Superior temporal gyrus (tissue), 1 donor: Measurements from ENCODE around the gene TINCR.
"Not testable (repeated sequence)": the region's sequence is repeated elsewhere in the genome, so short reads cannot be mapped to it uniquely, and the experiment has no call there.

Source experiments
- DNase-seq: peaks from one replicate; pipeline ENCODE4 v3.0.0-alpha.2; 2016; ENCODE audit errors: extremely low spot score

TINCR gene

DNA sequence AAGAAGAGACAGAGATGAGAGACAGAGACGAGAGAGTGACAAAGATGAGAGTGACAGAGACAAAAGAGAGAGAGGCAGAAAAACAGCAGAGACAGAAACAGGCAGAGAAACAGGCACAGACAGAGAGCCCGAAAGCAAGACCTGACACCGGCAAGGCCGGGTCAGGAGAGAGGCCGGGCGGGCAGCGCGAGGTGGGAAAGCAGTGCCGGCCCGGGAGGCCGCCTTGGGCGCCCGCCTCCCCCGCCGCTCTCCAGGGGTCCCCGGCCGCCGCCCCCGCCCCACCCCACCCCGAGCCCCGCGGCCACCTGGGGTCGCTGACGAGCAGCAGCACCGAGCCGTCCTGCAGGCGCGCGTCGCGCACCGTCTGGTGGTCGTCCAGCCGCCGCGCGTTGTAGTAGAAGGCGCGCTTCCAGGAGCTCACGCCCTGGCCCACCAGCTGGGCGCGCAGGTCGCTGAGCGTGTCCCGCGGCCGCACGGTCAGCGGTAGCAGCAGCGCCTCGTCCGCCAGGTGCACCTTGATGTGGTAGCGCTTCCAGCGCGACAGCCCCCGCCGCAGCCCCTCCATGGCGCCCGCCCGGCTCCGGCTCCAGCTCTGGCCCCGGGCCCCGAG, at the start of gene TINCR:
TSS of gene TINCR (minus strand) at position 594 of the 610 bp plus-strand sequence.
- no peak for DNase-seq

DNA sequence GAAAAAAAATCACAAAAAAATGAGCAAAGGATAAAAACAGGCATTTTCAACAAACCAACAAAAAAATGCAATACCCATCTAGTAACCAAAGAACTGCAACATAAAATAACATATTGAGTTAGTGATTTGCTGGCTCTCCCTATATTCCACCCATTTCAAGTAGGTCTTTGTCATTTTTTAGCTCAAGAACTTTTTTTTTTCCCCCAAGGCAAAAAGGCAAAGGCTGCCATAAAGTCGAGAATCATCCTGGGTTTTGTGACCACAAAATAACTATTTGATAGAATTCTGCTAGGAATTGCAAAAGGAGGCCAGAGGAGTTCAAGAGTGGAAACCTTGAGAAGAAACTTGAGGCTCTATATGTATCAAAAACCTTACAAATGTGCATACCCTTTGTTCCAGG, 49.3 kb upstream of the TINCR start:
- DNase-seq = no peak

DNA sequence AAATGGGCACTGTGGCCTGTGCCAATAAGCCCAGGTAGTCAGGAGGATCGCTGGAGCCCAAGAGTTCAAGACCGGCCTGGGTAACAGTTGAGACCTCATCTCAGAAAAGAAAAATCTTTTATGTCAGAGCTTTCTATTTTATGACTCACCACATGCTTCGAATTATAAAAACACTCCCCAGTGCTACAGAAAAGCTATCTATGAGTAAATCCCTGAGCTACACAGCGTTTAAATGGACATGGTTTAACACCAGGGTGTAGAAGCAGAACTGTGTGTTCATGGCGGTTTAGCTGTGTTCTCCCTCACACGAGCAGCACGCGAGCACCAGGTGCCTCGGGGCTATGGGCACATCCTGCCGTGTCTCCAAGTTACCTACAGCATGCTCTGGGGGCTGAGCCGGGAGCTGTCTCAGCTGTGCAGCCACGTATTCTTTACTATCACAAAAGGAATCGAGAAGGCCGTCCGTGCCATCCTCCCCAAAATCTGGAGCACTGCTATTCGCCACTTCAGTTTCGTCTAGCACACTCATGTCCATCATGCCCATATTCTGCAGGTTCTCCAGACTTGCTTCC, 48.1 kb upstream of the TINCR start:
- no peak for DNase-seq

DNA sequence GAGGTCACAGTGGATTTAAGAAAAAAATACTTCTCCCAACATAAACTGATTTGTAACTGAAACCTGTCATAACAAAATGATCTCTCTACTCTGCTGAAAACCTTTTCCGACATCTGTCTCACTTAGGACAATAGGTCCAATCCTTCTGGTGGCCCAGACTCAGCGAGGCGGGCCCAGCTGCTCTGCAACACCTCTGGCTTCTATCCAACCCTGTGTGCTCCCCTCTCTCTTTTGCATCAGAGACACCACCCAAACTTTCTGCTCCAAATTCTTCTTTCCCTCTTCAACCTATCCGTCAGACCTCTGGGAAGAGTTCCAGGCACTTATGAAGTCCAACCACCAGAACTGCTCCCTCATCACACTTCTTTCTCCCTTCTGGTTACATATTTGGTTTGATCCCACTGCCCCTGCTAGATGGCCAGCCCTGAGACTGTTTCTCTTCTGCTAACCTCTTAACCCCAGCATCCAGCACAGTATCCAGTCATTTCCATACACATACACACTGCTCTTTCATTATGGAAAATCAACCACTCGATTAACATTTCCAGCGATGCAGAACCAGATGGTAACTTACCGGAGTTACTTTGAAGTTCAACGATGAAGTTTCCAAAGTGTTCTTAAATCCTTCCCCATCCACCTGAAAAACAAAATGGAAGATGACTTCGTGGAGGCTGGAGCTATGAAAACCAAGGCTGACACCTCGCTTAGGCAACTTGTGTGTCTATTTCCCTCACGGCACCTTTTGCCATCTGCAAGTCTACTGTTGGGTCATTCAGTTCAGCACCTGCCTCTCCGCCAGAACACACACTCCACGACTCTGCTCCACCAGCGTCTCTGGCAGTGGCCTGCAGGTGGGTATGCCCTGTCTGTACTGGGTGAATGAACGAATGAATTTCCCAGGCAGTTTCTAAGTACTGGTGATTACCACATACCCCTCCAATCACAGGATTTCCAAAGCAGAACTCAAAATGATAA, 45.4 kb upstream of the TINCR start:
- DNase-seq = no peak

DNA sequence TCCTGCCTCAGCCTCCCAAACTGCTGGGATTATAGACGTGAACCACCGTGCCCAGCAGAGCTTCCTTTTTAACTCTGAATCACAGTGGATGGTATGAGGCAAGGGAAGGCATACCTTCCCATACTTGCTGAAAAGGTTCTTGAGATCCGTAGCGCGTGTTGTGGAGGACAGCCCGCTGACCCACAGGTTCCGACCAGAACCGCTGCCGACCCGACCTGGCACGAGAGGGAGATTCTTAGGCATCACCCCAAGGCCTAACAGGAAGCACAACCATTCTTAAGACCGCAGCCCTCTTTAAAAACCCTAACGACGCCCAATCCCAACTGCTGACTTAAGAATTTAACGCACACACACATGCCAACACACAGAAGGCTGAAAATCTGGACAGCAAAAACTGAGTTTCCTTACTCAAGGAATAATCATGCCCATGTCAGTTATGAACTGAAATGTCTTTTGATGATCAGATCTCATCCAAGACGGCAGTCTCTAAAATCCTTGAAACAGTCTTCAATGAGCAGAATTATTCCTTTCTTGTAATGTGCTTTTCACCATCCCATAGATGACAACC, 42.2 kb upstream of the TINCR start:
- DNase-seq = no peak

DNA sequence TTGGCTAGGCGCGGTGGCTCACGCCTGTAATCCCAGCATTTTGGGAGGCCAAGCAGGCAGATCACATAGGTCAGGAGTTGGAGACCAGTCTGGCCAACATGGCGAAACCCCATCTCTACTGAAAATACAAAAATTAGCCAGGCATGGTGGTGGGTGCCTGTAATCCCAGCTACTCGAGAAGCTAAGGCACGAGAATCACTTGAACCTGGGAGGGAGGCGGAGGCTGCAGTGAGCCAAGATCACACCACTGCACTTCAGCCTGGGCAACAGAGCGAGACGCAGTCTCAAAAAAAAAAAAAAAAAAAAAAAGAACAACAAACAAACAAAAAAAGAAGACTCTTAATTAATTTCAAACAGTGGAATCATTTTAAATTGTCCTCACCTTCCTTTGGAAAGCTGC, 41.0 kb upstream of the TINCR start:
- not testable (repeated sequence) for DNase-seq

DNA sequence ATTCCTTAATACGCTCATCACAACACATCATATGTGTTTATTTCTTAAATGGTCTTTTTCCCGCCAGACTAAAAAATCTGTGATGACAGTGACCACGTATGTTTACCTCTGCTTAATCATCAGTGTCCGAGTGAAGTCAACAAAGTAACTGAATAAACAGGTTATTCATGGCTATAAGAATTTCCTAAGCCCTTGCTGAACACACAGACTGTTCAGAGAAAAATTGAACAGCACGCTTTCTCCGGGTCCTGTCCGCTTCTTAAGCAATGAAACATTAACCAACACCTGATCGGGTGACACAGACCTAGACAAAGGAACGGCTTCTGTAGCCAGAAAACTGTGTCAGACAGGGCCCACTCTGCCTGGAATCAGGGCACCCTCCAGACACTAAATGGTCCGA, 40.5 kb upstream of the TINCR start:
- DNase-seq = no peak

DNA sequence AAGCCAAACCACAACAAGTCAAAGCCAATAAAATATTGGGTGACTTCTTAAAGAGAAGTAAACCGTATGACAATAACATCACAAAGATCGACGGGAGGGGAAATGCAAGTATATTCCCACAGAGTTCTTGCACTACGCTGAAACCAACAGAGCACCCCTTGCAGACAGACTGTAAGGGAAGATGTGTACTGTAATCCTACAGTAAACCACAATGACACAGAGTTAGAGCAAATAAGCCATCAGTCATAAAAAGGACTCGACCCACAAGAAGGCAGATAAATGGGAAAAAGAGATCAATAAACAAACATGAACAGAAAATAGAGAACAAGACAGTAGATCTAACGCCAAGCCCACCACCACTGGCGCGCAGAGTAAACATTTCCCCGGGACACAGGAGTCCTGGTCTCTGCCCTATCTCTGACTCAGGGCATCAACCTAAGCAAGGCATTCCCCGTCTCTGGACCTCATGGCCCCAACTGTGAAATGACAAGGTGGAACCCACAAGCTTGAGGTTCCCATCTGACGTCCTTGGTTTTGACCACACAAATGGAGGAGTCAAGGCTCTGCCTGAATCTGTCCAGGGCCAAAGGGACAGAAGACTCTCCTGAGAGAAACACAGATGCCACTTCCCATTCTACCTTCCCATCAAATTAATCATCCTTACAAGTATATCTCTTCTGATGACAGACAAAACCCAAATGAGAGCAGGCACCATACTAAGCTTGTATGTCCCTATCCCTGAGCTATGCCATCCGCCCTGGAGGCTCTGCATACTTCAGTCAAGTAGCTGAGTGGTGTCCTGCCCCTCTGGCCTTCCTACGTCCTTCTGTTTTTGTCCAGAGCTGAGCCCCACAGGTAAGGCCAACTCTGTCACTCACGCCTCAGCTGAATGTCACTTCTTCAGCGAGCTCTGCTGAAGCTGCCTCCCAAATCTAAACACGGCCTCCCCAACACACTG, 39.8 kb upstream of the TINCR start:
- DNase-seq = no peak

DNA sequence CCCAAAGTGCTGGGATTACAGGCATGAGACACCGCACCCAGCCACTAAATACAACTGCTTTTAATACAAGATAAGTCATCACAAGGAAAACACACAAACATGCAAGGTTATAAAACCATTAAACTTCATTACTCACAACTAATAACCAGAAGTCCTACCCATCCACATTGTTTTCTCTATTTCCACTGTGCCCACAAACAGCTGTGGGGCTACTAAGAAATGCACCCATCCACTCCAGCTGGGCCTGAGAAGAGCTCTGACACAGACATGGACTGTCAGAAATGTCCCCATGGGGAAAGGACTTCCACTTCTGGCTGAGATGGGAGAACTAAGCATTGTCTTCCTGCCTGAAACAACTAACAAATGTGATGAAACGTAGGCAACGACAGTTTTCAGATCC, 37.6 kb upstream of the TINCR start:
- DNase-seq = no peak

DNA sequence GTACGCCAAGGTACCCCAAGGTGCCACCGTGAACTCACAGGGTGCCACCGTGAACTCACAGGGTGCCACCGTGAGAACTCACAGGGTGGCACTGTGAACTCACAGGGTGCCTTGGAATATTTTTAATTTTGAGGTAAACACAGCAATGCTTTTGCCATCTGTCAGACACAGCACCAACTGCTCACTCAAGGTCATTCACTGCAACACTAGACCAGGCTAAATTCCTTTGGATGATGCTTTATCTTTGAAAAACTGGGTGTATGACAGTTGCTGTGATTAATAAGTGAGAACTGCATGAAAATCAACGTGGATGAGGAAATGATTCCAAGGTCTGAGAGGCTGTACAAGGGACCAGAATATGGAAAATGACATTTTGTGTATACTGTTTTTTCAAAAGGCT, 35.9 kb upstream of the TINCR start:
- no peak for DNase-seq

DNA sequence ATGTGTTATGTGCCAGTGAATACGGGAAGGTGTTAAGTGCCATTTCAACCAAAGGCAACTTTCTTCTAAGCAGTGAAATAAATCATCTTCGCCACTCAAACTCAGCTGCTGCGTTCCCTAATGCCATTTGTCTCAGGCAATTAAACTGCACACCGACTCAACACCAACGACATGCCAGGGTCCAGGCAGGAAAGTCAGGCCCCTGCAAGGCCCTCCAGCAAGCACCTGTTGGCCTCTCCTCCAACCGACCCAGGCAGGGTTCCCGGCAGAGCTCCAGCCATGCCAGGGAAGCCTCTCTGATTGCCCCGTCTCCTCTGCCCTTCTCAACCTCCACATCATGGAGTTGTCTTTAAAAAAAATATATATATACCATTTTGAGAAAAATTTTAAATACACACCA, 33.0 kb upstream of the TINCR start:
- DNase-seq = no peak

DNA sequence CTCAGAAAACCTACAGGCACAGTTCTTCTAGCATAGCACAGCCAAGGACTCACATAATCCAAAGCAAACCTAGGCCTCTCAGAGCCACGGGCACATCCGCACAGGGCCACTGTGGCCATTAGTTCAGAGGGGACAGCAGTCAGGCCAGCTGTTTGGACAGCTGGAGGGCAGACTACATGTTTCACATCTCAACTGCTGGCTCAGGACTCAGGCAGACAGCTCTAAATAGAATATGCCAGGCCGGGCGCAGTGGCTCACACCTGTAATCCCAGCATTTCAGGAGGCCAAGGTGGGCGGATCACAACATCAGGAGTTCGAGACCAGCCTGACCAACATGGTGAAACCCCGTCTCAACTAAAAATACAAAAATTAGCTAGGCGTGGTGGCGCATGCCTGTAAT, 28.0 kb upstream of the TINCR start:
- no peak for DNase-seq

DNA sequence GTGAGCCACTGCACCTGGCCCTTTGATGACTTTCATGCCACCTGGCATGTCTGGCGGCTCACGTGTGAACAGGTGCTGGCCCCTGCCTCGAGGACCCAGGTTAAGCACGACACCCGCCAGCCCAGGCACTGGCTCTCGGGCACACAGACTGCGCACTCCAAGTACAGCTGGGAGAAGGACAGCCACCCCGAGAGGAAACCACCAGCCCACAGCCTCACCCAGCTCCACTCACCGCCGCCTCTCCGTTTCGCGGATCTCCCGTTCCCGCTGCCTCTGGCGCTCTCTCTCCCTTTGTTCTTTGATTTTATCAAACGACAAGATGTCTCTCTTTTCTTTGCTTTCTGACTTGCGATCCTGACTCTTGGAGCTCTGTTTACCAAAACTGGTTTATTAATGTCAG, 27.4 kb upstream of the TINCR start:
- DNase-seq = no peak

DNA sequence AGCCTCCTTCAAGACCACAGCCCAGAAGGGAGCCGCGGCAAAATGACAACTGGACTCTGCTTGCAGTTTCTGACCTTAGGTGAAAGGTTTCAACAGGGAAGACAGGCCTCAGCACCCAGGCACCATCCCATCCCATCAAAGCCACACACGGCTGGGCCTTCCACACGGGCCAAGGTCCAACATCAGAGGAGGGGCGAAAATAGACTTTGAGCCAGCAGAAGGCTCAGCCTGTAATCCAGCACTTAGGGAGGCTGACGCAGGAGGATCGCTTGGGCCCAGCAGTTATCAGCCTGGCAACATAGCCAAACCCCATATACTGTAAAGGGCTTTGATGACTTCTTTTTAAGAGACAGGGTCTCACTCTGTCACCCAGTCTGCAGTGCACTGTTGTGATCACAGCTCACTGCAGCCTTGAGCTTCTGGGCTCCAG, 26.8 kb upstream of the TINCR start:
- DNase-seq = no peak

DNA sequence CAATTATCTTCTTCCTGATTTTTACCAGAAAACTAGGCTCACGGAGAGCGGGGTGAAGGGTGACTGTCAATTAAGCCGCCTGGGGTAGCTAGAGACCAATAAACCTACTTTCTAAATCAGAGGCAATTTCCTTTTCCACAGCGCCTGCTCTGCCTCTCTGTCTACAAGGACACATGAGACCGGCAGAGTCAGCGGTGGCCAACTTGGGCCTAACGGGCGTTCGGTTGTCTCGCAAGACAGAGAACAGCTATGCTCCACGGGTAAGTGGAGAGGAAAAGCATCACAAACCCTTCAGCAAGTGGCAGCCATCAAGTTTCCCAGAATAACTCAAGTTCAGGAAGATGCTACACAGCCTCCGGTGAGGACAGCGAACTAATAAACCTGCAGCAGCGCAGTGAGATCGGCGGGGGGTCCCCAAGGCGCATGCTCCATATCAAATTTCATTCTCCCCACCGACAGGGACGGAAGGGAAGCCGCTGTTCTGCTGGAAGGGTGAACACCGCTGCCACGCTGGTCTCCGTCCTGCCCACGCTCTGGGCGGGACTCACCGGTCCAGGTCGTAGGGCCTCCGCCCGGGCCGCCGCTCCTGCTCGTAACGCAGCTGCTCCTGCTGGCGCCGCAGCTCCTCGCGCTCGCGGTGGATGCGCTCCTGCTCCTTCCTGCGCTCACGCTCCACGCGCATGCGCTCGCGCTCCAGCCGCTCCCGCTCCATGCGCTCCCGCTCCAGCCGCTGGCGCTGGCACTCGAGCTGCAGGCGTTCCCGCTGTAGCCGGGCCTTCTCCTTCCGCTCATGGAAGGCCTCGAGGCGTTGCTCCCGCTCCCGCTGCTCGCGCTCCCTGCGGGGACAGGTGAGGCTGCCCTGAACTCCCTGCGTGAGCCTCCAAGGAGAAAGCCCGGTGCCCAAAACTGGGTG, 25.8 kb upstream of the TINCR start:
- DNase-seq = no peak

DNA sequence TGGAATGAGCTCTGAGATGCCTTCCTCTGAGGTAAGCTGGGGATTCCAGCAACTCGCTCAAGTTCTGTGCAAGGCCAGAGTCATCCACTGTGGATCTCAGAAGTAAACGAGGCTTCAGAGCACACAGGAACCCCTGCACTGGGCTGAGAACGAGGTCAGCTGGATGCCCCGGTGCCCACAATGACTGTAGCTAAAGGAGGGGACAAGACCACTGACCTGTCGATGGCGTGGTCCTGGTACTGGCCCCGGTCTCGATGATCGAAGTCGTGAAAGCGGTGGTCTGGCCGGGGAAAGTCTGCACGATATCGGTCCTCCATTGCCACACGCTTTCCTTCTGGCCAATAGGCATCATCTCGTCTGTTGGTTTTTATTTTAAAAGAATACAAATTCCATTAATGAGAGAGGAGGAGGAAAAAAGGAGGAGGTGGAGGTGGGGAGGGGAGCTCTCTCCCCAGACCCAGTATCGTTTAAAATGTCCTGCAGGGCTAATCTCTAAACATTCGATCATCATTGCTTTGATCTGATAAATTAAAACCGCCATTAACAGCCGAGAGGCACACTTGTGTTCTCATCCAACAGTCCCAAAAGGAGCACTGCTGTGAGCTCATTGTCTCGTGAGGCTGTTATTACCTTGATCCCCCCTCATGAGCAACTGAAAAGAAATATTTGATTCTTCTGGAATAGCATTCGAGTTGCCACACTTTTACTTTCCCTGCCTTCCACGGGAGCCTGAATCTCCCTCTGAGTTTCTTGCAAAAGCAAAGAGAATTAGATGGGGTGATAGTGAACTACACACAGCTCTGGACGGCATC, 25.0 kb upstream of the TINCR start:
- no peak for DNase-seq

DNA sequence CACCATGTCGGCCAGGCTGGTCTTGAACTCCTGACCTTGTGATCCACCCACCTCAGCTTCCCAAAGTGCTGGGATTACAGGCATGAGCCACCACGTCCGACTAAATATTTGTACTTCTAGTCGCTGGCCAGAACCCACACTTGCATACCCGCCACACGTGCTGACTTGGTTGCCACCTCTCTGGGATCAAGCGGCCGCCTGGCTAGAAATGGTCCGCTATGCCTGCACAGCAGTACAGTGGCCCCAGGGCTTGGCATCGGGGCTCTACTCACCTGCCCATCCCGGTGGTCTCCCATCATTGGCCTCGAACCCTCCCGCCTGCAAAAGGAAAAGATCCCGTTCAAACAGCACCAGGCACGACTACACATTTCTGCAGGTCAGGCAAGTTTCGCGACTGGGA, 23.7 kb upstream of the TINCR start:
- no peak for DNase-seq

DNA sequence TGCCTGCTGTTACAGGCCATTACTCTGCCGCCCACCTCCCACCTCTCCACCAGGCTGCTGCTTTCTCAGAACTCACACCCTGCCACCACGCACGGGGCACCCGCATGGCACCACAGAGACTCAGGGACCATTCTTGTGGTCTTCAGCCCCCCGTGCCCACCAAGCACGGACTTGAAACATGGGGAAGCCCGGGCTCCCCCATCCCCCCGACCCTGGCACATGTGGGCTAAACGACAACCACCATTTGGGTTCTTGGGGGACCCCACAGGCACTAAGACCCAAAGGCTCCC, 23.1 kb upstream of the TINCR start:
- no peak for DNase-seq

DNA sequence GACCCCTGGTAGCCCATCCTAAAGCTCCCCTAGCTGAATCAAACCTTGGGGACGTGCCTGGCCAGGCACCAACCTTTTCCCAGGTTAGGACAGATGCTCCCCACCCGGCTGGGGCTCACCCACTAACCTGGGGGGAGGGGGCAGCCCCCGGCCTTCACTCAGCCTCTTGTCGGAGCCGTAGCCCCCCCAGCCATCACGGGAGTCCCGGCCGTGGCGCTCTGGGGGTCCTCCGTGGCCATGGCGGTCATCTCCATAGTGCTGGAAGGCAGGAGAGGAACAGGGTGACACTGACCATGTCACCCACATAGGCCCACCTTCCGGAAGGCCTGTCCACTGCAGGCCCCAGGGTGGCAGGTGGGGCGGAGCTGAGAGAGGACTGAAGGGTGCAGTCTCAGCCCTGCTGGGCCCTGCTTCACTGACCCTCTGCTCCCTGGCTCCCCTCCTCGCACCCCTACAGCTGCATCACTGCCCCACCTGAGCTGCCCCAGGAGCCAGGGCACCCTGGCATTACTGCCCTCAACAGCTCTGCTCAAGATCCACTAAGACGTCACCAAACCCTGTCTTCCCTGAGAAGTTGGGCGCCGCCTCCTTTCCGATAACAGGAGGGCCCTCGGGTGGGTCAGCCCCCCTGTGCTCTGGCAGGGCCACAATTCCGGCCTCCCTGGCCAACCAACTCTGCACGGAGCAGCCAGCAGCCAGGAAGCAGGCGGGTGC, 22.6 kb upstream of the TINCR start:
- no peak for DNase-seq
